Endothelial cell of umbilical vein (primary cell): Measurements from ENCODE around the gene AFAP1L2. TPM values are rescaled to one million over a fixed set of nuclear protein-coding genes. Genes with fewer than 3 reads are reported as not detected.

Experiments used
- BruUV-seq: library from RNA; stranded (reverse); fragments of 400-500 nt; replicated peaks from 2 replicates; lab custom pipeline; 2021; lab: Mats Ljungman, UMichigan
- CTCF ChIA-PET: fragments of 300-600, 350-600 bp; sonication (Branson Sonifier 250); formaldehyde crosslinking; loops from one replicate; lab custom pipeline; 2021; ENCODE audit warnings: antibody characterized with exemption, inconsistent platforms; lab: Charles Lee
- POLR2A ChIA-PET: fragments of 300-600, 350-600 bp; sonication (Branson Sonifier 250); formaldehyde crosslinking; loops from one replicate; lab custom pipeline; 2021; ENCODE audit warnings: antibody characterized with exemption, inconsistent platforms; lab: Charles Lee
- DNase-seq: peaks from one replicate; pipeline ENCODE4 v3.0.0-alpha.2; 2011; ENCODE audit warnings: low read depth, low spot score
- FAIRE-seq: peaks from 2 replicates; lab custom pipeline; 2011; peaks lifted over from hg19 to GRCh38; lab: Jason Lieb, UNC
- H2AFZ ChIP-seq: 2 replicates; pipeline ENCODE4 v1.6.0; 2012; ENCODE audit warnings: low read depth, low read length, control low read depth, inconsistent platforms
- H3K27ac ChIP-seq: 2 replicates; pipeline ENCODE4 v1.5.1; 2011; ENCODE audit warnings: low read depth, mild to moderate bottlenecking, control low read depth, low read length, moderate library complexity; ENCODE audit not compliant: insufficient read depth
- H3K27me3 ChIP-seq, 2 experiments: 2 replicates each; pipeline versions ENCODE4 v1.6.0 to v1.6.1; 2011; ENCODE audit warnings: low read length in 2 of 2, mixed read lengths in 1 of 2; ENCODE audit not compliant: control insufficient read depth in 2 of 2, insufficient read depth in 2 of 2
- H3K36me3 ChIP-seq, 2 experiments: 2 replicates in 1 of 2; 3 replicates in 1 of 2; pipeline ENCODE4 v1.5.1; 2011; ENCODE audit warnings: low read length in 2 of 2, mild to moderate bottlenecking in 1 of 2, moderate library complexity in 1 of 2; ENCODE audit not compliant: control insufficient read depth in 2 of 2, insufficient read depth in 2 of 2; ENCODE audit errors: extremely low read depth in 1 of 2
- H3K4me1 ChIP-seq: 3 replicates; pipeline ENCODE4 v1.5.1; 2011; ENCODE audit warnings: mild to moderate bottlenecking, low read length; ENCODE audit not compliant: control insufficient read depth, insufficient read depth; ENCODE audit errors: extremely low read depth
- H3K4me2 ChIP-seq: 2 replicates; pipeline ENCODE4 v1.6.1; 2011; ENCODE audit warnings: low read length, control low read depth, mixed read lengths; ENCODE audit not compliant: insufficient read depth
- H3K4me3 ChIP-seq, 3 experiments: fragments of 200-600 bp in 1 of 3; sonication (generic), shearing (Covaris generic) in 1 of 3; replicated peaks in 1 of 3; 2 replicates each; pipeline ENCODE4 v1.5.1; 2011 to 2016; ENCODE audit warnings: control low read depth in 3 of 3, low read length in 3 of 3, mild to moderate bottlenecking in 2 of 3, inconsistent platforms in 1 of 3, low read depth in 1 of 3, moderate library complexity in 1 of 3; ENCODE audit not compliant: insufficient read depth in 1 of 3
- H3K79me2 ChIP-seq: 2 replicates; pipeline ENCODE4 v1.6.0; 2012; ENCODE audit warnings: low read length, inconsistent platforms; ENCODE audit not compliant: control insufficient read depth, insufficient read depth
- H3K9ac ChIP-seq: replicated peaks from 2 replicates; pipeline ENCODE3; 2011; ENCODE audit warnings: low read length, control low read depth; ENCODE audit not compliant: insufficient read depth; ENCODE audit errors: extremely low read depth
- H3K9me1 ChIP-seq: replicated peaks from 3 replicates; pipeline ENCODE4 v1.6.0; 2011; ENCODE audit warnings: mild to moderate bottlenecking, low read length; ENCODE audit not compliant: control insufficient read depth, insufficient read depth; ENCODE audit errors: extremely low read depth
- H3K9me3 ChIP-seq: replicated peaks from 2 replicates; pipeline ENCODE4 v1.5.1; 2012; ENCODE audit warnings: low read length, inconsistent platforms; ENCODE audit not compliant: control insufficient read depth, insufficient read depth
- H4K20me1 ChIP-seq: replicated peaks from 2 replicates; pipeline ENCODE3; 2011; ENCODE audit warnings: mild to moderate bottlenecking, low read length; ENCODE audit not compliant: control insufficient read depth, insufficient read depth; ENCODE audit errors: extremely low read depth
- CTCF ChIP-seq, 2 donors: IDR thresholded peaks; 1 replicate in 1 of 2; 2 replicates in 1 of 2; pipeline ENCODE4 v1.5.1; 2011; ENCODE audit warnings: low read length in 2 of 2, mild to moderate bottlenecking in 2 of 2, moderate library complexity in 2 of 2, control low read depth in 1 of 2, inconsistent platforms in 1 of 2, low read depth in 1 of 2; ENCODE audit not compliant: insufficient read depth in 1 of 2; ENCODE audit errors: extremely low read depth in 1 of 2
- EZH2 ChIP-seq: IDR thresholded peaks from 2 replicates; pipeline ENCODE4 v1.6.1; 2012; ENCODE audit warnings: borderline replicate concordance, low read depth, mild to moderate bottlenecking, moderate library complexity, low read length, inconsistent platforms; ENCODE audit not compliant: severe bottlenecking
- FOS ChIP-seq: IDR thresholded peaks from 2 replicates; pipeline ENCODE4 v1.6.1; 2011; ENCODE audit warnings: mild to moderate bottlenecking, low read length, moderate library complexity, borderline replicate concordance; ENCODE audit not compliant: insufficient read depth
- GATA2 ChIP-seq: IDR thresholded peaks from 2 replicates; pipeline ENCODE4 v1.7.0; 2011; ENCODE audit warnings: low read depth, mild to moderate bottlenecking, moderate library complexity, mixed read lengths, low read length; ENCODE audit not compliant: insufficient read length, insufficient read depth
- JUN ChIP-seq: IDR thresholded peaks from 2 replicates; pipeline ENCODE4 v1.6.1; 2011; ENCODE audit warnings: borderline replicate concordance, low read depth; ENCODE audit not compliant: insufficient read length, insufficient read depth
- MAX ChIP-seq: IDR thresholded peaks from 2 replicates; pipeline ENCODE4 v1.6.1; 2011; ENCODE audit not compliant: insufficient read depth, insufficient read length
- MYC ChIP-seq: IDR thresholded peaks from one replicate; pipeline ENCODE4 v1.6.1; 2011; ENCODE audit warnings: mild to moderate bottlenecking, low read depth, low read length
- POLR2A ChIP-seq: IDR thresholded peaks from 2 replicates; pipeline ENCODE4 v1.6.1; 2012; ENCODE audit warnings: low read depth, mild to moderate bottlenecking, control low read depth, low read length
- POLR2AphosphoS5 ChIP-seq: IDR thresholded peaks from 2 replicates; pipeline ENCODE4 v1.6.1; 2012; ENCODE audit warnings: low read depth, mild to moderate bottlenecking, control low read depth, low read length, moderate library complexity; ENCODE audit not compliant: insufficient read depth
- dilution Hi-C: fragments of 300-500 bp; cut with MboI; formaldehyde crosslinking; loops from one replicate; pipeline ENCODE4 v1.15.0; 2019; ENCODE audit warnings: low sequenced_read_pairs; ENCODE audit not compliant: extremely low pct_ligation_motif_present
- intact Hi-C: fragments of 100-400 bp; cut with micrococcal nuclease; formaldehyde crosslinking; loops from one replicate; pipeline ENCODE4 v1.10.0; 2022
- polyA plus RNA-seq, 4 experiments: library from polyadenylated mRNA; depleted of rRNA in 3 of 4; stranded (reverse) in 3 of 4; unstranded in 1 of 4; fragments of >200 nt; gene quantifications; 2 replicates each; pipeline versions ENCODE4 v1.2.1 to v1.2.3, GENCODE V29; 2011 to 2012; ENCODE audit warnings: missing spikeins in 1 of 4
- total RNA-seq: library from RNA; stranded (reverse); gene quantifications from 2 replicates; pipeline ENCODE4 v1.2.3, GENCODE V29; 2021

The AFAP1L2 gene
- total and polyA plus RNA-seq, 2 donors (not counting 3 experiments of a cell fraction or from before 2014, with no cell fraction given), result 0.90 to 4.1 TPM

- dilution Hi-C loops, result no loop called here
- POLR2A ChIA-PET, result no interaction called here
- H3K79me2 ChIP-seq, result no peaks in the 10 kb centered on the region
- no peak overlapping the region for H3K27ac ChIP-seq
- FAIRE-seq (peak; percentile 78), DNase-seq (peak; percentile 88)
- no peak overlapping the region for H3K4me3 ChIP-seq
- BruUV-seq, result no TSS peak
- TF ChIP-seq MAX (no peak), GATA2 (no peak), FOS (no peak), CTCF (IDR thresholded peaks at IDR 0.05; ENCODE audit: extremely low read depth in 1 of 2, insufficient read depth in 1 of 2, low read depth in 1 of 2, low read length in 2 of 2) (no peak), MYC (no peak), POLR2A (no peak), EZH2 (no peak), JUN (no peak), POLR2AphosphoS5 (no peak)
- H3K9me3 ChIP-seq, result no peaks in the 10 kb centered on the region
- CTCF ChIA-PET, result interaction anchor here (0.9 to 9.9 kb wide), 5 partner anchors 9 to 123 kb away, joined by 3 to 85 read pairs (median 6); no protein-coding TSS in a partner anchor
- no peaks in the 10 kb centered on the region for H4K20me1 ChIP-seq
- H2AFZ ChIP-seq, result no peak overlapping the region
- no peak overlapping the region for H3K9ac ChIP-seq
- H3K9me1 ChIP-seq, result no peaks in the 10 kb centered on the region
- peaks cover 13% of the 10 kb centered on the region for H3K4me1 ChIP-seq
- H3K36me3 ChIP-seq, result peaks cover 0 to 2% of the 10 kb centered on the region in 2 experiments
- intact Hi-C loops, result loop anchor here (1.0 kb wide), 2 partner anchors 34 to 122 kb away; no protein-coding TSS in a partner anchor
- H3K4me2 ChIP-seq, result peak overlapping the region; percentile 14
- peaks cover 0 to 4% of the 10 kb centered on the region in 2 experiments for H3K27me3 ChIP-seq
Measured at GRCh38 chr10:114426476-114426875, 22.2 kb upstream of the AFAP1L2 start.
